HG03520 (cell line): Measurements from ENCODE around the gene TMEM259.

Source experiments
- ATAC-seq: cut with Tn5 transposase; IDR thresholded peaks from one replicate; pipeline ENCODE4 v1.9.1; 2021; ENCODE audit warnings: mild to moderate bottlenecking, moderate library complexity; ENCODE audit not compliant: unreplicated experiment

TMEM259 gene

GRCh38 chr19:1055886-1056620 lies 35.1 kb upstream of the TMEM259 start:
- ATAC-seq: no peak

DNA sequence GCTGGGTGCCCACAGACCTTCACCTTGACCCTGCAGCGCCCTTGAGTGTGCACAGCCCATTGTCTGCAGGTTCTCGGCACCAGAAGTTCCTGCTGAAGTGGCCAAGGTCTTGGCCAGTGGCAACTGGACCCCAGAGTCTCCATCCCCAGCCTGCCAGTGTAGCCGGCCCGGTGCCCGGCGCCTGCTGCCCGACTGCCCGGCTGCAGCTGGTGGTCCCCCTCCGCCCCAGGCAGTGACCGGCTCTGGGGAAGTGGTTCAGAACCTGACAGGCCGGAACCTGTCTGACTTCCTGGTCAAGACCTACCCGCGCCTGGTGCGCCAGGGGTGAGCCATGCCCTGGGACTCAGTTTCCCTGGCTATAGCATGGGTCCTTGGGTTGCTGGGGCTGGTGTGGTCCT lies 34.1 kb upstream of the TMEM259 start:
- ATAC-seq: no peak

DNA sequence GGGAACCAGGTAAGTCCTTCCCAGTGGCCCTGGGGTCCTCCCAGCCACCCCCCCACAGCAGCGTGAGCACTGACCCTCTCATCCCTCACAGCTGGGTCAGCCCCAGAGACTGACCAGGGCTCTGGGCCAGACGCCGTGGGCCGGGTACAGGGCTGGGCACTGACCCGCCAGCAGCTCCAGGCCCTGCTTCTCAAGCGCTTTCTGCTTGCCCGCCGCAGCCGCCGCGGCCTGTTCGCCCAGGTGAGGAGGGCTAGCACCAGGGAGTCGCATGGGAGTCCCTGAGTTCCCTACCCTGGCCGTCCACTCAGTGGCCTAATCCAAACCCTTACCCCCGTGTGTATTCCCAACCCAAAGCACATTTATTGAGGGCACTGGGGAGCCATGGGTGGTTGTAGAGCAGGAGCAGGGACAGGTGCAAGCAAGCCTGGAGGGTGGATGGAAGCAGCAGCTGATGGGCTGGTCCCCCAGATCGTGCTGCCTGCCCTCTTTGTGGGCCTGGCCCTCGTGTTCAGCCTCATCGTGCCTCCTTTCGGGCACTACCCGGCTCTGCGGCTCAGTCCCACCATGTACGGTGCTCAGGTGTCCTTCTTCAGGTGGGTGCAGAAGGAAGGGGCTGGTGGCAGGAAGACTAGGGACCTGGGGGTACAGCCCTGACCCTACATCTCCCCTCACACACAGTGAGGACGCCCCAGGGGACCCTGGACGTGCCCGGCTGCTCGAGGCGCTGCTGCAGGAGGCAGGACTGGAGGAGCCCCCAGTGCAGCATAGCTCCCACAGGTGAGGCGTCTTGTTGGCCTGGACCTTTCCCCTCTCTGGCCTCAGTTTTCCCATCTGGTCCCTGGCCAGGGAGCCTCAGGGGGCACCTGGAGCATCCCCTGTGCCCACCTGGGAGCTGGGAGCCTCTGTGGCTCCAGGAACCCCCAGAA lies 33.4 kb upstream of the TMEM259 start:
- ATAC-seq: no peak

- no peak for ATAC-seq
Observed at GRCh38 chr19:1053176-1054101, 32.5 kb upstream of the TMEM259 start.

- no peak for ATAC-seq
Observed at GRCh38 chr19:1052349-1052975, 31.5 kb upstream of the TMEM259 start.

DNA sequence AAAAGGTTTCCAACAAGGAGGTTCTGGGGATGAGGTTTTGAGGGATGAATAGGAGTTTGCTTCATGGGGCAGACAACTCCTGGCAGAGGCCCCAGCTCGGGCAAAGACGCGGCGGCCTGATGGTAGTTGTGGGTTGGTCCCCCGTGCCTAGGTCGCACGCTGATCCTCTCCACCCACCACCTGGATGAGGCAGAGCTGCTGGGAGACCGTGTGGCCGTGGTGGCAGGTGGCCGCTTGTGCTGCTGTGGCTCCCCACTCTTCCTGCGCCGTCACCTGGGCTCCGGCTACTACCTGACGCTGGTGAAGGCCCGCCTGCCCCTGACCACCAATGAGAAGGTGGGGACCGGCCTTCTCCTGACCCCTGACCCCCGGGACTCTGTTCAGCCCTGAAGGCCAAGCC lies 30.9 kb upstream of the TMEM259 start:
- ATAC-seq: no peak

GRCh38 chr19:1050989-1051788 lies 30.3 kb upstream of the TMEM259 start:
- no peak for ATAC-seq

DNA sequence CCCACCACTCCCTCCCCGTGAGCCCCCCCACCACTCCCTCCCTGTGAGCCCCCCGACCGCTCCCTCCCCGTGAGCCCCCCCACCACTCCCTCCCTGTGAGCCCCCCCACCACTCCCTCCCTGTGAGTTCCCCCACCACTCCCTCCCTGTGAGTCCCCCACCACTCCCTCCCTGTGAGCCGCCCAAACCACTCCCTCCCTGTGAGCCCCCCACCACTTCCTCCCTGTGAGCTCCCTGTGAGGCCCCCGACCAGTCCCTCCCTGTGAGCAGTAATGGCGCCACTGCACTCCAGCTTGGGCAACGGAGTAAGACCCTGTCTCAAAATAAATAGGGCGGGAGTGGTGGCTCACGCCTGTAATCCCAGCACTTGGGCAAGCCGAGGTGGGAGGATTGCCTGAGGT lies 28.9 kb upstream of the TMEM259 start:
- ATAC-seq: no peak

GRCh38 chr19:1049106-1049505 lies 28.2 kb upstream of the TMEM259 start:
- ATAC-seq: no peak

GRCh38 chr19:1047696-1048147 lies 26.8 kb upstream of the TMEM259 start:
- ATAC-seq: no peak

GRCh38 chr19:1046836-1047695 lies 26.1 kb upstream of the TMEM259 start:
- no peak for ATAC-seq

- no peak for ATAC-seq
Observed at GRCh38 chr19:1046117-1046626, 25.2 kb upstream of the TMEM259 start.

DNA sequence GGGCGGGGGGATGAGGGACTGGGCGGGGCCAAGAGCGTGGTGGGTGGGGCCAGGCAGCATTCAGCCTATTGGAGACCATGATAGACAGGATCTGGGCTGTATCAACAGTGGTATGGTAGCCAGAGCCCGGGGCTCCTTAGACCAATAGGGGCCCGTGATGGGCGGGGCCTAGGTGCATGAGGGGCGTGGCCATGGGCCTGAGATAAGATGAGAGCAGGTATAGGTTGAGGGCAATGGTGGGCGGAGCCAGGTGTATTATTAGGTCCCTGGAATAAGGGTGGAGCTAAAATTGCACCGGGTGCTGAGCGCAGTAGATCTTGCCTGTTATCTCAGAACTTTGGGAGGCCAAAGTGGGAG lies 24.3 kb upstream of the TMEM259 start:
- no peak for ATAC-seq

GRCh38 chr19:1042689-1043511 lies 22.0 kb upstream of the TMEM259 start:
- ATAC-seq: no peak

DNA sequence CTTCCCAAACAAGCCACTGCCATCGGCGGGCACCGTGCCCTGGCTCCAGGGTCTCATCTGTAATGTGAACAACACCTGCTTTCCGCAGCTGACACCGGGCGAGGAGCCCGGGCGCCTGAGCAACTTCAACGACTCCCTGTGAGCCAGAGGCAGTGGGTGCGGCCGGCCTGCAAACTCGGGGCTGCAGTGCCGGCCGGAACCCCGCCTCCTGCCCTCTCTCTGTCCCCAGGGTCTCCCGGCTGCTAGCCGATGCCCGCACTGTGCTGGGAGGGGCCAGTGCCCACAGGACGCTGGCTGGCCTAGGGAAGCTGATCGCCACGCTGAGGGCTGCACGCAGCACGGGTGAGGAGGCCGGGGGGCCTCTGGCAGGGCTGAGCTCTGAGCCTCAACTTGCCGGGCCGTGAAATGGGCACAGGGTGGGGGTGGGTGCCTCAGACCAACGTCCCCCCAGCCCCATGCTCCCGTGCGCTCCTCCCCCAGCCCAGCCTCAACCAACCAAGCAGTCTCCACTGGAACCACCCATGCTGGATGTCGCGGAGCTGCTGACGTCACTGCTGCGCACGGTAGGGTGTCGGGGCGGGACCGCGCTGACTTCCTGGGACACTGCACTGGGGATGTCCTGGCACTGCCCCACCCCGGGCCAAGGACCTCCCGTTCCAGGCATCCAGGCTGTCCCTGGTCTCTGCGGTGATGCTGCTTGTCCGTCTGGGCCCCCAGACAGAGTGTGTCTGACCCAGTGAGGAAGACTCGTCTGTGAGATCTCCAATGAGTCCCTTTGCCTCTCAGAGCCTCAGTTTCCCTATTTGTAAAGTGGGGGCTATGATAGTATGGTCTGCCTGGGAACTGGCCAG lies 21.1 kb upstream of the TMEM259 start:
- ATAC-seq: no peak

- no peak for ATAC-seq
Observed at GRCh38 chr19:1041272-1041834, 20.4 kb upstream of the TMEM259 start.
